Esophagus muscularis mucosa (tissue), 4 donors: ENCODE measurements around the gene SLC22A5. TPM values are rescaled to one million over a fixed set of nuclear protein-coding genes. Genes with fewer than 3 reads are reported as not detected.

Experiments
- DNase-seq: peaks from one replicate; pipeline ENCODE4 v3.0.0-alpha.2; 2017; ENCODE audit errors: extremely low spot score
- H3K27ac ChIP-seq, 4 donors: fragments of 200-600 bp; sonication (generic); replicated peaks in 1 of 4; 1 replicate in 3 of 4; 2 replicates in 1 of 4; pipeline ENCODE4 v1.5.1; 2016 to 2019; ENCODE audit warnings: mild to moderate bottlenecking in 1 of 4
- H3K27me3 ChIP-seq, 4 donors: fragments of 200-600 bp; sonication (generic); one replicate each; pipeline versions ENCODE4 v1.5.1 to v1.6.0; 2016 to 2019
- H3K36me3 ChIP-seq, 4 donors: fragments of 200-600 bp; sonication (generic); one replicate each; pipeline ENCODE4 v1.5.1; 2016 to 2019
- H3K4me1 ChIP-seq, 4 donors: fragments of 200-600 bp; sonication (generic); one replicate each; pipeline ENCODE4 v1.5.1; 2016 to 2019
- H3K4me3 ChIP-seq, 4 donors: fragments of 200-600 bp; sonication (generic); 1 replicate in 2 of 4; 2 replicates in 2 of 4; pipeline ENCODE4 v1.5.1; 2016 to 2019; ENCODE audit warnings: mild to moderate bottlenecking in 4 of 4, moderate library complexity in 1 of 4
- H3K9me3 ChIP-seq, 4 donors: fragments of 200-600 bp; sonication (generic); 1 replicate in 3 of 4; 2 replicates in 1 of 4; pipeline ENCODE4 v1.5.1; 2016 to 2019
- EP300 ChIP-seq: sonication (generic); formaldehyde crosslinking; IDR thresholded peaks from one replicate; pipeline ENCODE4 v1.6.1; 2017; ENCODE audit warnings: antibody characterized with exemption
- POLR2A ChIP-seq: fragments of 450-650 bp; IDR thresholded peaks from one replicate; pipeline ENCODE4 v1.6.1; 2017; ENCODE audit warnings: antibody characterized with exemption, moderate library complexity, mild to moderate bottlenecking, low read depth
- POLR2AphosphoS5 ChIP-seq, 2 donors: sonication (generic); formaldehyde crosslinking; IDR thresholded peaks; one replicate each; pipeline ENCODE4 v1.6.1; 2017; ENCODE audit warnings: antibody characterized with exemption in 2 of 2
- WGBS: methylation state at CpG from one replicate; pipeline ENCODE4 v1.1.5; 2018; 5-methylcytosine and 5-hydroxymethylcytosine counted together
- intact Hi-C: fragments of 100-400 bp; cut with DNase I; formaldehyde crosslinking; loops from one replicate; pipeline ENCODE4 v1.15.1; 2023
- total RNA-seq, 4 donors: library from RNA; depleted of rRNA; stranded (reverse); fragments of >200 nt; gene quantifications; one replicate each; pipeline versions ENCODE4 v1.1.0 to v1.2.1, GENCODE V29; 2016
- TF ChIP-seq, protein P1 (sequence below), 3 experiments: fragments of 200-600 bp in 2 of 3; fragments of 450-650 bp in 1 of 3; sonication (generic) in 2 of 3; IDR thresholded peaks; one replicate each; pipeline ENCODE4 v1.5.1; 2017 to 2019; ENCODE audit warnings: antibody characterized with exemption in 3 of 3, mild to moderate bottlenecking in 2 of 3, moderate library complexity in 1 of 3

Gene SLC22A5
- total RNA-seq, 4 donors from 2014 or later = 6.2 to 8.8 (median 7.5) TPM

DNA sequence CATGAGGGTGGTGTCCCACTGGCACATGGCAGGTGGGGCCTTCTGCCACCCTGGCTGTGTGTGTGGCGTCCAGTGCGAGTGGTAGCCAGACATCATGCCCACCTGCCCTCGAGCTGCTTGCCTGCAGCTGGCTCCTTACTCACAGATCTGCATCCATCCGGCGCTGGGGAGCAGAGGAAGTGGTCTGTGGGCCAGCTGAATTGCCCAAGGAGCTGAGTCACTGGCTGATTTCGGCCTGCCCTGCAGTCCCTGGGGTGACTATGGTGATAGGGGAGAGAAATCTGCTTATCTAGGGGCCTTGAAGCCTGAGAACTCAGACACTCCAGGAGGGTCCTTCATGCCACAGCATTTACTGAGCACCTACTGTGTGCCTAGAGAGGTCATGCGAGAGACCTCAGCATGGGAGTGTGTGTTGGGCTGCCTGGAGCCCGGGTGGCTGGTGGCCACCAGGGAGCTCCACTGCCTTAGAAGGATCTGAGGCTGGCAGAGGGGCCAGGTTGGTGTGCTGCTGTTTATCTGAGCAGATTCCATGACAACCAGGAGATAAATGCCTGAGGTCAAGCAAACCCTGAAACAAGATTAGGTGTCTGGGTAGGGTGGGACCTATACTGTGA, 57.1 kb downstream of the SLC22A5 start:
- DNase-seq = no peak
- peaks cover 93 to 99% (median 95%) of the 10 kb centered on the region in 4 donors for H3K4me1 ChIP-seq
- H3K9me3 ChIP-seq = no peaks in the 10 kb centered on the region
- H3K27ac ChIP-seq = peak overlapping the region; percentile 74 to 83 (median 78)
- no peaks in the 10 kb centered on the region for H3K36me3 ChIP-seq
- no peaks in the 10 kb centered on the region for H3K27me3 ChIP-seq
- 81% methylated on average over 4 of the region's 8 CpGs for WGBS
- TF ChIP-seq, protein P1, sequence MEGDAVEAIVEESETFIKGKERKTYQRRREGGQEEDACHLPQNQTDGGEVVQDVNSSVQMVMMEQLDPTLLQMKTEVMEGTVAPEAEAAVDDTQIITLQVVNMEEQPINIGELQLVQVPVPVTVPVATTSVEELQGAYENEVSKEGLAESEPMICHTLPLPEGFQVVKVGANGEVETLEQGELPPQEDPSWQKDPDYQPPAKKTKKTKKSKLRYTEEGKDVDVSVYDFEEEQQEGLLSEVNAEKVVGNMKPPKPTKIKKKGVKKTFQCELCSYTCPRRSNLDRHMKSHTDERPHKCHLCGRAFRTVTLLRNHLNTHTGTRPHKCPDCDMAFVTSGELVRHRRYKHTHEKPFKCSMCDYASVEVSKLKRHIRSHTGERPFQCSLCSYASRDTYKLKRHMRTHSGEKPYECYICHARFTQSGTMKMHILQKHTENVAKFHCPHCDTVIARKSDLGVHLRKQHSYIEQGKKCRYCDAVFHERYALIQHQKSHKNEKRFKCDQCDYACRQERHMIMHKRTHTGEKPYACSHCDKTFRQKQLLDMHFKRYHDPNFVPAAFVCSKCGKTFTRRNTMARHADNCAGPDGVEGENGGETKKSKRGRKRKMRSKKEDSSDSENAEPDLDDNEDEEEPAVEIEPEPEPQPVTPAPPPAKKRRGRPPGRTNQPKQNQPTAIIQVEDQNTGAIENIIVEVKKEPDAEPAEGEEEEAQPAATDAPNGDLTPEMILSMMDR (IDR thresholded peaks at IDR 0.05) = peak in 2 of 3 experiments; percentile 13 to 45
- TF ChIP-seq EP300 (no peak), POLR2A (no peak), POLR2AphosphoS5 (IDR thresholded peaks at IDR 0.05) (peak; percentile 21 to 47)
- intact Hi-C loops = no loop called here
- H3K4me3 ChIP-seq = peak overlapping the region in 1 of 4 donors; percentile 6

GRCh38 chr5:132427281-132428146, 58.0 kb downstream of the SLC22A5 start:
- Histone ChIP-seq H3K27ac (peak overlapping the region; percentile 74 to 83 (median 78)), H3K4me1 (peaks cover 90 to 99% (median 91%) of the 10 kb centered on the region in 4 donors), H3K4me3 (no peak overlapping the region), H3K9me3 (no peaks in the 10 kb centered on the region), H3K36me3 (no peaks in the 10 kb centered on the region), H3K27me3 (no peaks in the 10 kb centered on the region)
- DNase-seq = no peak
- 26% methylated on average over 5 of the region's 6 CpGs for WGBS
- TF ChIP-seq POLR2A = no peak
- TF ChIP-seq POLR2AphosphoS5 (IDR thresholded peaks at IDR 0.05) = peak in 1 of 2 donors; percentile 9
- intact Hi-C loops = no loop called here

DNA sequence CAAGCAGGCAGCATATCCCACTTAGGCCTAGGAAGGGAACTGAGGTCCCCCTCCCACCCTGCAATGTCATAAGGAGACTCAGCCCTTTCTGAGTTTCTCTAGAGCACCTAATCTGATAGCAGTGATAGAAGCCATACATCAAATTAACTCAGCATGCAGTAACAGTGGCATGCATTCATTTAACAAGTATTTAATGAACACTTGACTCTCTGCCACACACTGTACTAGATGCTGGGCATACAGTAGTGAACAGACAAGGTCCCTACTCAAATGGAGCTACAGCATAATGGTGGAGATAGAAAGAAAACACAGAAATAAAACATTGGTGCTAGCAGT, 58.6 kb downstream of the SLC22A5 start:
- no peak for DNase-seq
- H3K4me1 ChIP-seq = peaks cover 90 to 97% (median 91%) of the 10 kb centered on the region in 4 donors

GRCh38 chr5:132428484-132429462, 59.3 kb downstream of the SLC22A5 start:
- peaks cover 90 to 95% (median 91%) of the 10 kb centered on the region in 4 donors for H3K4me1 ChIP-seq

More for the DNA sequence above, 58.6 kb downstream of the SLC22A5 start:
- no peak overlapping the region for H3K4me3 ChIP-seq
- no peaks in the 10 kb centered on the region for H3K36me3 ChIP-seq
- H3K27me3 ChIP-seq = no peaks in the 10 kb centered on the region
- intact Hi-C loops = no loop called here
- no peaks in the 10 kb centered on the region for H3K9me3 ChIP-seq
- TF ChIP-seq, protein P1 (IDR thresholded peaks at IDR 0.05) = no peak
- no peak for TF ChIP-seq EP300
- TF ChIP-seq POLR2A = no peak
- no peak for TF ChIP-seq POLR2AphosphoS5 (IDR thresholded peaks at IDR 0.05)
- H3K27ac ChIP-seq = peak overlapping the region; percentile 74 to 83 (median 78)

GRCh38 chr5:132429463-132430440, 60.2 kb downstream of the SLC22A5 start:
- H3K9me3 ChIP-seq = no peaks in the 10 kb centered on the region
- intact Hi-C loops = no loop called here
- WGBS = 78% methylated on average over 6 of the region's 6 CpGs
- H3K27me3 ChIP-seq = no peaks in the 10 kb centered on the region
- no peak overlapping the region for H3K4me3 ChIP-seq
- peaks cover 84 to 95% (median 90%) of the 10 kb centered on the region in 4 donors for H3K4me1 ChIP-seq
- H3K36me3 ChIP-seq = no peaks in the 10 kb centered on the region
- peak overlapping the region; percentile 74 to 83 (median 78) for H3K27ac ChIP-seq
- no peak for DNase-seq
- TF ChIP-seq POLR2AphosphoS5 (IDR thresholded peaks at IDR 0.05) (no peak), POLR2A (no peak), EP300 (no peak)
- TF ChIP-seq, protein P1 (IDR thresholded peaks at IDR 0.05) = no peak

More at GRCh38 chr5:132428484-132429462, 59.3 kb downstream of the SLC22A5 start:
- Histone ChIP-seq H3K27me3 (no peaks in the 10 kb centered on the region), H3K4me3 (no peak overlapping the region), H3K9me3 (no peaks in the 10 kb centered on the region), H3K36me3 (no peaks in the 10 kb centered on the region), H3K27ac (peak overlapping the region; percentile 74 to 83 (median 78))
- 75% methylated on average over 9 of the region's 9 CpGs for WGBS
- TF ChIP-seq POLR2AphosphoS5 (IDR thresholded peaks at IDR 0.05) = peak; percentile 12 to 20
- TF ChIP-seq EP300 = no peak
- intact Hi-C loops = no loop called here
- no peak for DNase-seq
